ENCODE data around the gene C6orf15. TPM values are rescaled to one million over a fixed set of nuclear protein-coding genes. Genes with fewer than 3 reads are reported as not detected.

The C6orf15 gene
- total and polyA plus RNA-seq, 2 of the 8 experiments (the other 6 are each of a cell fraction or from before 2014, with no cell fraction given), result not detected

- CTCF ChIA-PET (ENCODE audit: partially characterized antibody), result no interaction called here
- no peak overlapping the region for H4K91ac ChIP-seq (replicated peaks; ENCODE audit: insufficient read length, low read length)
- H3K4me1 ChIP-seq (replicated peaks in 1 of 4; ENCODE audit: control insufficient read depth in 3 of 4, insufficient read depth in 4 of 4, low read length in 3 of 4), result peaks cover 0 to 8% (median 4%) of the 10 kb centered on the region in 4 experiments; a peak in 5 of 7 replicates
- no peak overlapping the region for H4K5ac ChIP-seq (ENCODE audit: insufficient read length, low read depth, low read length)
- no peak overlapping the region for H3K27ac ChIP-seq (ENCODE audit: low read depth, low read length)
- no peak overlapping the region for H3K4me3 ChIP-seq (ENCODE audit: extremely low read depth in 1 of 4, insufficient read depth in 2 of 4, low read depth in 3 of 4, low read length in 4 of 4)
- no peaks in the 10 kb centered on the region for H3K36me3 ChIP-seq (ENCODE audit: control insufficient read depth in 2 of 4, insufficient read depth in 4 of 4, low read length in 3 of 4)
- H3K79me1 ChIP-seq (ENCODE audit: low read depth, low read length), result no peaks in the 10 kb centered on the region
- WGBS, 2 experiments (ENCODE audit: extremely low coverage in 1 of 2, insufficient coverage in 1 of 2, insufficient read length in 1 of 2, insufficient replicate concordance in 2 of 2, low coverage in 1 of 2, low lambda C conversion rate in 2 of 2, missing lambda C conversion rate in 1 of 2), result 59% methylated on average over 2 of the region's 2 CpGs; no CpG with 5 or more reads in 1 of the 2 experiments
- H3K56ac ChIP-seq (replicated peaks; ENCODE audit: insufficient read length, low read depth, low read length), result no peak overlapping the region
- POLR2A ChIA-PET (ENCODE audit: partially characterized antibody), result no interaction called here
- H3K23ac ChIP-seq (ENCODE audit: insufficient read length), result no peak overlapping the region
- no peak overlapping the region for H2BK12ac ChIP-seq (ENCODE audit: low read depth, low read length)
- DNase-seq (ENCODE audit: low read depth in 1 of 2, low spot score in 2 of 2) (no peak), FAIRE-seq (no peak)
- no peak overlapping the region for H3K4me2 ChIP-seq (ENCODE audit: insufficient read depth in 1 of 2, low read depth in 2 of 2, low read length in 2 of 2)
- no peak overlapping the region for H4K8ac ChIP-seq (ENCODE audit: extremely low read depth, insufficient read depth, low read length)
- H3K23me2 ChIP-seq (ENCODE audit: low read depth, low read length), result no peaks in the 10 kb centered on the region; the same call in 1 of the 2 replicates
- no peak overlapping the region for H2AK5ac ChIP-seq (ENCODE audit: low read depth, low read length)
- H3K79me2 ChIP-seq (ENCODE audit: control insufficient read depth in 1 of 2, insufficient read depth in 2 of 2, low read length in 2 of 2), result no peaks in the 10 kb centered on the region
- H3K9ac ChIP-seq (replicated peaks in 1 of 4; ENCODE audit: extremely low read depth in 1 of 4, low read depth in 3 of 4, low read length in 3 of 4), result no peak overlapping the region
- H3K4ac ChIP-seq (replicated peaks; ENCODE audit: insufficient read length, low read depth, low read length), result no peak overlapping the region
- H2BK120ac ChIP-seq (replicated peaks; ENCODE audit: low read depth, low read length), result no peak overlapping the region
- no peak overlapping the region for H2BK20ac ChIP-seq (ENCODE audit: low read length)
- no peaks in the 10 kb centered on the region for H3K27me3 ChIP-seq (replicated peaks in 1 of 4; ENCODE audit: control insufficient read depth in 3 of 4, extremely low read depth in 1 of 4, insufficient read depth in 3 of 4, low read length in 3 of 4)
- no peak overlapping the region for H3K18ac ChIP-seq (ENCODE audit: extremely low read depth, low read length)
- no peak overlapping the region for H2BK15ac ChIP-seq (ENCODE audit: low read length)
- no peaks in the 10 kb centered on the region for H4K20me1 ChIP-seq (replicated peaks in 1 of 2; ENCODE audit: control insufficient read depth in 1 of 2, insufficient read depth in 2 of 2, low read length in 2 of 2)
- H2AFZ ChIP-seq (ENCODE audit: low read length), result no peak overlapping the region
- no peak overlapping the region for H2BK5ac ChIP-seq (ENCODE audit: low read depth, low read length)
- no peak overlapping the region for H3K14ac ChIP-seq (ENCODE audit: insufficient read length)
- H3K9me3 ChIP-seq (ENCODE audit: insufficient read depth in 2 of 2, low read depth in 1 of 2, low read length in 1 of 2), result 0 out of 4 replicates have a peak, but pooled peaks cover 0 to 3% of the 10 kb centered on the region in 2 experiments
- TF ChIP-seq CTBP2 (IDR thresholded peaks at IDR 0.05; ENCODE audit: borderline replicate concordance, insufficient read depth, insufficient read length, low read length) (no peak), TAF7 (optimal IDR thresholded peaks at IDR 0.05; ENCODE audit: borderline replicate concordance, low read depth, low read length) (no peak), GABPA (IDR thresholded peaks at IDR 0.05; ENCODE audit: borderline replicate concordance, insufficient read depth, low read length) (no peak), SIRT6 (IDR thresholded peaks at IDR 0.05; ENCODE audit: low read length) (no peak), HDAC6 (IDR thresholded peaks at IDR 0.05; ENCODE audit: low read depth, low read length) (no peak), BACH1 (IDR thresholded peaks at IDR 0.05; ENCODE audit: low read length) (no peak), SAP30 (IDR thresholded peaks at IDR 0.05; ENCODE audit: insufficient read depth, insufficient replicate concordance, low read length) (no peak), CTCF (IDR thresholded peaks at IDR 0.05; ENCODE audit: control extremely low read depth in 1 of 3, insufficient read depth in 1 of 3, low read depth in 1 of 3, low read length in 3 of 3) (no peak), SIN3A (conservative IDR thresholded peaks at IDR 0.05 in 1 of 2, IDR thresholded peaks at IDR 0.05 in 1 of 2; ENCODE audit: low read depth in 1 of 2, low read length in 2 of 2) (no peak), GTF2F1 (IDR thresholded peaks at IDR 0.05; ENCODE audit: borderline replicate concordance, low read depth, low read length) (no peak), CHD1 (IDR thresholded peaks at IDR 0.05; ENCODE audit: low read depth, low read length) (no peak)
These were observed 46.8 kb downstream of the C6orf15 start for GRCh38 chr6:31065556-31065955.

All from H1 (cell line).